Tongue (tissue), 2 donors: ENCODE results near the gene SYNPO. TPM values are rescaled to one million over a fixed set of nuclear protein-coding genes. Genes with fewer than 3 reads are reported as not detected.
A peak's percentile ranks its signal among the peaks of the same experiment; 100 is the strongest.

ENCODE experiments used
- DNase-seq: peaks from one replicate; pipeline ENCODE4 v3.0.0-alpha.2; 2015
- total RNA-seq: library from RNA; depleted of rRNA; stranded (reverse); fragments of >200 nt; gene quantifications from one replicate; pipeline ENCODE4 v1.2.3, GENCODE V29; 2014

Gene SYNPO
- total RNA-seq, 1 donor from 2014 or later: 36.6 TPM

DNA sequence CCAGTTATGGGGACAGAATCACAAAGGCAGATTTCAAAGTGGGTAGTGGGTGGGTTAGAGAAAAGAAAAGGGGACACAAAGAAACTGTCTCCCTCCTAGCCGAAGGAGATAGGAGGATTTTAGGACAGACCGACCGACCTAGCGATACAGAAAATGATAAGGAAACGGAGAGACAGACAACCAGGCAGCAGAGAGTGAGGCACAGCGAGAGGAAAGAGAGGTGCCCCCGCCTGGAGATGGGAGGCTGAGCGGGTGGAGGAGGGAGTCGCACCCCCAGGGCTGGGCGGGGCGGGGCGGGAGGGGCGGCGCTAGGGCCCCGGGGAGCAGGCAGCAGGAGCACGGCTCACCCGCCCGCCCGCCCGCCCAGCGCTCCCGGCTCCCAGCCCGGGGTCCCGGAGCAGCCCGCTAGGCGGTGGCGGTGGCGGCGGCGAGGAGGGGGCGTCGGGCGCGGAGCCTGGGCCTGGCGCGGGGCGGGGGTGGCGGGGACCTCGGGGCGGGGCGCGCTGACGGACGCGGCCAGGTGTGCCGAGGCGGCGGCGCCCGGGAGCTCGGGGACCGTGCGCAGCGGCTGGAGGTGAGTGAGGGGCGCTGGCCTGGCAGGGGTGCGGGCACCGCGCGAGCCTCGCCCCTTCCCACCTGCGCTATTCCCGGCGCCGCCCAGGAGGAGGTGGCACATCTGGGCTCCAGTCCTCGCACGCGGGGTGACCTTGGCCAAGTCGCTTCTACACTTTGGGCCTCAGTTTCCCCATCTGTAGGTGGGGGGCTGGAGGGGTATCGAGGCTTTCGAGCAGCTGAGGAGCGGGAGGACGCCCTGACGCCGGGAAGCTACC lies 15.9 kb upstream of the SYNPO start:
- peak; percentile 76 for DNase-seq

DNA sequence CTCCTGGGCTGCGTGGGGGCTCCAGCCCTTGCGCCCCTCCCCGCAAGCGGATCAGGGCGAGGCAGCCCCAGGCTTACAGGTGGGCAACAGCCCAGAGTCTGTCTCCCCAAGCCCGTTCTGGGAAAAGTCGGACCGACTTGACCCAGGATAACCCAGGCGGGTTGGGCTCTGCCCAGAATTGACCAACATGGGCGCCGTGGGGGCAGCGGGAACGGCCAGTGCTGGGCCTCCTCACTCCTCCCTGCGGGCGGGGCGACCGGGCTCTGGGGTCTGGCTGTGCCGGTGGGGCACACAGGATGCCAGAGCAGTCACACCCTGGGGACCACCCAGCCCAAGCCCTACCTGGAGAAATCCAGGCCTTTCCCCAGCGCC lies 15.3 kb upstream of the SYNPO start:
- no peak for DNase-seq

DNA sequence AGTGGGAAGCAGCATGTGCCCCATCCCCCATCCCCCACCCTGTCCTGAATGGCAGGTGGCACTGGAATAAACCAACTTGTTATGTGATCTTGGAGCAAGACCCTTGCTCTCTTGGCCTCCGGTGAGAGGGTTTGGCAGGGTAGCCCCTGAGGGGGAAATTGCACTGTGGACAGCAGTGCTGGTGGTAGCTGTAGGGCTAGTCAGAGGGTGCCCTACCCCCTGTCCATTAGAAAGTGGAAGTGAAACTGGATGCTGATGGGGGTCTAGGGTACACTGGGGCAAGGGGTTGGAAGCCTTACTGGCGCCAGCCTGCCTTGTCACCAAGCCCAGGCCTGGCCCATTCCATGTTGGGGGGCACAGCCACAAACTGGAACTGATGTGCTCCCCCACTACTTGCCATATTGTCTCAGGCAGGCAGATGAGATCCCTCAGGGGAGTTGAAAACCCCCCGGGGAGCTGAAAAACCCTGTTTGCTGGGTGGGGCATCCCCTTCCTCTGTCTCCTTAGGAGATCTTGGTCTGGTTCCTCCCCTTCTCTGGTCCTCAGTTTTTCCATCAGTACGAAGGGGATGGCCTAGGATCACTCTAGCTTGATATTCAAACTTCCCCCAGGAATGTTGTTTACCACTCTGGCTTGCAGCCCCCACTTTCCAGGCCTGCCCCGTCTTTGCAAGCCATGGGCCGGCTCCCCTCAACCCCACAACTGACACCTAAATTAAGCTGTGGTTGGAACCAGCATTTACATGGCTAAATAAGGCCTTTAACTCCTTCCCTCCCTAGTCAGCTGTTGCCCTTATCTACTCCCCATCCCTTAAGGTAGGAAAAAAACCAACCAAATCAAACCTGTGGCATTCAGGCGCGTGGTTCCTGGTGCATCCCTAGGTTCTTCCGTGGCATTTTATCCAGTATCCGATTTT lies 14.4 kb upstream of the SYNPO start:
- no peak for DNase-seq

DNA sequence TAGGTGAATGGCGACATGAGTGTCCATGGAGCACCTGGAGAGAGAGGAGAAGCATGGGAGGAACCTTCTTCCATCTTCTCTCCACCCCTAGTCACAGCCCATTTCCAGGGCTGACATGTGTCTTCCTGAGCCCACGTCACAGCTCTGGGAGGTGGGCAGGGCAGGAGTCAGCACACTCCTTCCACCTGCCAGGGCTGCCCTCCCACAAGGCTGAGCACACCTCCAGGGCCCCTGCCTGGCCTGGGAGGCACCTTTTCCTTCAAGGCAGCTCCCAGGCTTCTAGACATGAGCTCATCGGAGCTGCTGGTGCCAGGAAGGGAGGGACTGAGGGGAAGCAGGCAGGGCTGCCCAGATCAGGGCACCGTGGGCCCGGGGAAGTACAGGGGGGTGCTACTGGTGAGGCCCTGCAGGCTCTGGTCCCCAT lies 13.6 kb upstream of the SYNPO start:
- peak; percentile 58 for DNase-seq

DNA sequence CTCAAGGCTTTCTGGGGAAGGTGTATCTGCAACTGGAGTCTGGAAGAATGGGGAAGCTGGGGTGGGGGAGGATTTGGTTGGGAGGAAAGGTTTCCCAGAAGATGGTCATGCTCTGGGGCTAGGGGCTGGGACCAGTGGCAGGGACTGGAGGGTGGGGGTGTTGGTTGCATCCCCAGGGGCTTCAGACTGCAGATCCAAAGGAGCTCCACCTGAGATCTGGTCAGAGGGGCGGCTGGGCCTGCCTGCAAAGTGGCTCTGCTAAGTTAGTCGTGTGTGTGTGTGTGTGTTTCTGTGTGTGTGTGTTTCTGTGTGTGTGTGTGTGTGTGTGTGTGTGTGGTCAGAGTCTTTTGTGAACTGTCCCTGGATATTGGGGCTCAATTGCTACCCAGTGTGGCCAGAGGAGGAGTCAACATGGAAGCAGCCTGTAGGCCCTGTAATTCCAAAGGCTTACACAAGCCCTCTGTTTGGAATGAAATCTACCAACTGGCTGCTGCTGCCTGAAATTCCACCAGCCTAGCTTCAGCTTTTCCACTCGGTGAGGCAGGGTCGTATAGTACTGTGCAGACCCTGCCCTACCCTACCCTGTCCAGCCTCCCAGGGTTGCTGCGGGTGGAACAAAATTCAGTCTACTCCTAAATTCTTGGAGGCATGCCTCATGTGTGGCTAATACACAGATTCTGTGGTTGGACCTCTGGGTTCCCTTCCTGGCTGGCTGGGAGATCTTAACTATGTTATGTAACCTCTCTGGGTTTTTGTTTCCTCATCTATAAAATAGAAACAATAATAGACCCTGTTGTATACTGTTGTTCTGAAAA lies 12.5 kb upstream of the SYNPO start:
- no peak for DNase-seq

DNA sequence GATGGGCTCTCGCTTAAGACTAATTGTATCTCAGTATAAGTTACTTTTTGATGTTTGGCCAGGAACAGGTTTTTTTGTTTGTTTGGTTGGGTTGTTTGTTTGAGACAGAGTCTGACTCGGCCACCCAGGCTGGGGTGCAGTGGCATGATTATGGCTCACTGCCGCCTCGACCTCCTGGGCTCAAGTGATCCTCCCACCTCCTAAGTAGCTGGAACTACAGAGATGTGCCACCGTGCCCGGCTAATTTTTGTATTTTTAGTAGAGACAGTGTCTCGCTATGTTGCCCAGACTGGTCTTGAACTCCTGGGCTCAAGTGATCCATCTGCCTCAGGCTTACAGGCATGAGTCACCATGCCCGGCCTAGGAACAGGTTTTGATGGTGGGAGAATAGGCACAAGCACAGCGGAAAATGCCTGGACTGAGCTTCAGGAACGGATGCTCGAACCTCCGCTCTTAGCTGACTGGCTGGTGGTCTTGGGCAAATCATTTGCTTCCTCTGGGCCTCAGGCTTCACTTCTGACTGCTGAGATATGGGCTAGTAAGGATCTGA lies 11.4 kb upstream of the SYNPO start:
- DNase-seq: no peak

DNA sequence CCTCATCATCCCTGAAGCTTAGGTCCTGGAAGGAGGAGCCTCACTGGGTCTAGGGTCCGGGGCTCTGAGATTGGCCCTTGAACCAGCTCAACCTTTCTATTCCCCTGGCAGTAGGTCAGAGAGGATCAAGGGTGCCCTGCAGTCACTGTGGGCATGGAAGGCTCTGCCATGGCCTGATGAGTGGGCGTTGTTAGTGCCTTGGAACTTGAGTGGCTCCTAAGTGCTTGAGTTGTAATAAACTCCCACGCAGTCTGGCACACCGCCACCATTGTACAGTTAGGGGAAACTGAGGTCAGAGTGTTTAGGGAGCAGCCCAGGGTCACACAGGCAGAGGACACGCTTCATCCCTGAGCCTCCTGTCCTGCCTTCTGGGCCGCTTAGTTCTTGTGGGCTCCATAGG lies 10.4 kb upstream of the SYNPO start:
- no peak for DNase-seq

DNA sequence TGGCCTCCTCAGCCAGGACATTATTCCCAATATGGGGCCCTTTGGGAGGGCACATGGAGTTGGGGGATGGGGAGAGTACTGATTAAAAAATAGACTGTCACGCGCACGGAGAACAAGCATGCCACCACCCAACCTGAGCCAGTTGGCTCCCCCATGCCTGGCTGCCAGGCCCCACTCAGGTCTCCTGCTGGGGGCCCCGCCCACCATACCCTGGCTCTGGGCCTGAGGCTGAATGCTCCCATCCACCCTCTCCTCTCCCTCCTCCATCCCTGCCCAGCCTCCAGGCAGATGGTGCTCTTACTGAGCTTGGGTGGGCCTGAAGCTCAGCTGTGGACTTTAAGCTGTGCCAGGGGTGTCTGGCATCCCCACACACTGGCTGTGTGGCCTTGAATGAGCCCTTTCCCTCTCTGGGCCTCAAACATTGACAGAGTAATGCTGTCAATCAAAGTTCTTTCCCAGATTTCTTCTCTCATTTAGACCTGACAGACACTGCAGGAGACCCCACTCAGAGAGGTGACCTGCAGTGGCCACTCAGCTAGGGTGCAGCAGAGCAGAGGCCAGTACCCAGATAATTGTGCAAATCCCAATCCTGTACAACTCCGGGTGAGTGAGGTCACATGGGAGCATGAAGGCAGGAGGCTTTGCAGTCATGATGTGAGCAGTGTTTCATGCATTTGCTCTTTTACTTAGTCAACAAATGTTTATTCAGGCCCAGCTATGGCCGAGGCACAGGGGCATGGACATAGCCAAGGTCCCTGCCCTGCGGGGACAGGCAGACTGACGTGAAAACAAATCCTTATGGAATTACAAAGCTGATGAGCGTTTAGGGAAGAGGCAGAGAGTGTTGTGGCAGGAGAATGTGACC lies 9.8 kb upstream of the SYNPO start:
- peak; percentile 71 for DNase-seq

DNA sequence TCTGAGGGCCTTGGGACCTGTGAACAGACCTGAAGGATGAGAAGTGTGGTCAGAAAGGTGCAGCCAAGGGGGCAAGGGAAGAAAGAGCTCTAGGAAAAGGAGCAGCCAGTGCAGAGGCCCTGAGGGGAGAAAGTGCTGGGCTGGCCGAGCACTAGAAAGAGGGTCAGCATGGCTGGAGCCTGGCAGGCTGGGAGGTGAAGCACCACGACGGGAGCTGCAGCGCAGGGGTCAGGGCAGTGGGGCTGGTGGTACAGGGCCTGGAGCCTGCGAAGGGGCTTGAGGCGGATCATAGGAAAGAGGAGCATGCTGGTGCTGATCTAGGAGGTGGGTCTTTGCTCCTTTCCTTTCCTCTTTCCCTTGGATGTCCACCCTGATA lies 9.1 kb upstream of the SYNPO start:
- no peak for DNase-seq

DNA sequence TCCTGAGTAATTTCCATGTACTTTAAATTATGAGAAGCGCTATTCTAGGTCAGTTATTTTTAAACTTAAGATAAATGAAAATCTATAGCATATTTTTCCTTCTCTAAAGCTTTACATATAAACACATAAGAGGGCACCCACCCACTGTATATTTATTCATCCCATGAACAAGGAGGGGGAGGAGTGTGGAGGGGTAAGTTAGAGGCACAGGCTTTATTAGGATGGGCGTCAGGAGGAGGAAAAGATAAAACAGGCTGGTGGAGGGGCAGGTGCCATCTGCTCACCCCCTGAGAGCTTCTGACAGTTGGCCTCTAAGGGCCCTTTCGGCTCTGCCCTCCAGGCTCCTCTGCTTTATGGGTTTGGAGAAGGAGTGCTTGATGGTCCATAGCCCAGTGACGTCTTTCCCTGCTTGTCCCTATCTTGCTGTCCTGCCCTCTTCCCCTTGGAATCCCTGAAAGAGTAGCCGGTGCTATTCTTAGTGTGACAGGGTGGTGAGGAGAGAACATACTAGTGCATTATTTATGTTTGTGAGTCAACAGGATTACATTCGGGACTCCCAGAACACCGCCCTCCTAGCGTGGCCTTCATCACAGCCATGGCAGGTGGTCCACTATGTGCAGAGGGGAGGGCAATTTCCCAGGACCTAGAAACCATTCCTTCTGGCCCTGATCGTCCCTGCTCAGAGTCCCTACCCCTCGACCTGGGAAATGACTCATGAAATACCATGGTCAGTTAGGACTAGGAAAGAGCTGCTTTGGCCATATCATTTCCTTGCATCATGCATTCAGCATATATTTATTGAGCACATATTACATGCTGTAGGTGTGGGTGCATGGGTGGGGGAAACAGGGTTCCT lies 7.9 kb upstream of the SYNPO start:
- DNase-seq: peak; percentile 61

DNA sequence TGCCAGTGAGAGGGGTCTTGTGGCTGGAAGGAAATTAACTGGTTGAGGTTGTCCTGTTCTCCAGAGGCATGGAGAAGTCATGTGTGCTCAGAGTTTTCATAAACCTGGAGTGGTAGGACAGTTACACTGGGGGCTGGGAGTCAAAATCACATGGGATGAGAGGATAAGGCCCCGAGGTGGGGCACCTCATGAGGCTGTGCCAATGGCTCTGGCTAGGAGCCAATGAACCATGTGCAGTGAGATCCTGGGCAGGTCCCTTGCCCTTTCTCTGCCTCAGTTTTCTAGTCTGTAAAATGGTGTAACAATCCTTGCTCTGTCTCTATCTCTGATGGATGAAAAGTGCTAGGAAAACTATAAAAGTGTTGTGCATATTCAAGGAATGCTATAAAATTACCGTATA lies 7.0 kb upstream of the SYNPO start:
- DNase-seq: no peak

DNA sequence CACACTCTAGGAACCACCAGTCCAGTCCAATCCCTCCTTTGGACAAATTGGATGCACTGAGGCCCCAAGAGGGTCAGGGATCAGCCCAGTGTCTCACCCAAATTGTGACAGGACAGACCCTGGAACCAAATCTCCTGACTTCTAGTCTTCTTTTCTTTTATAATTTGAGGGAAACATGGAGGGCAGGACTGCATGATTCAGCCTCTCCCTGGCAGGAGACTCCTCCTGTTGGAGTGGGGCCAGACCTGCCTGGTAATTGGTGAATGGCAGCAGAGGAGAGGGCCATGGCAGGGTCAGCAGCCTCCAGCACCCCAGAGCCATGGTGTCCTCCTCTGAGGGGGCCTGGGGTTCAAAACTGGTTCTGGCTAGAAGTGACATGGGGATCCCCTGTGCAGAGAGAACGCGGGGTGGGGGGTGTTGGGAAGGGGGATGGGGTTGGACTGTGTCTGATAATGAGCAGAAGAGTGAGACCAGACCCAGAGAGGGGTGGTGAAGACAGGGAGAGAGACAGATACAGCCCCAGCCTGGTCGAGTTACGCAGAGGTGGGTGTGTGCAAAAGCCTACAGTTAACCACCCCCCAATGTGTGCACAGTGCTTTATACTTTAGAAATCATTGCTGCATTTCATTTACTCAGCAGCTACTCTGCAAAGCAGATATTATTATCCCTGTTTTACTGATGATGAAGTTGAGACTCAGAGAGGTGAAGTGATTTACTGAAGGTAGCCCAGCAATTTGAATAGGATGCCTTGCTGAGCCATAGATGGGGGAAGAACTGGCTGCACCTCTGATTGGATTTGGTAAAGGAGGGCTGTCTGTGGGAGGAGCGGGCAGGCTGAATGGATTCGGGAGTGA lies 3.8 kb upstream of the SYNPO start:
- DNase-seq: no peak

DNA sequence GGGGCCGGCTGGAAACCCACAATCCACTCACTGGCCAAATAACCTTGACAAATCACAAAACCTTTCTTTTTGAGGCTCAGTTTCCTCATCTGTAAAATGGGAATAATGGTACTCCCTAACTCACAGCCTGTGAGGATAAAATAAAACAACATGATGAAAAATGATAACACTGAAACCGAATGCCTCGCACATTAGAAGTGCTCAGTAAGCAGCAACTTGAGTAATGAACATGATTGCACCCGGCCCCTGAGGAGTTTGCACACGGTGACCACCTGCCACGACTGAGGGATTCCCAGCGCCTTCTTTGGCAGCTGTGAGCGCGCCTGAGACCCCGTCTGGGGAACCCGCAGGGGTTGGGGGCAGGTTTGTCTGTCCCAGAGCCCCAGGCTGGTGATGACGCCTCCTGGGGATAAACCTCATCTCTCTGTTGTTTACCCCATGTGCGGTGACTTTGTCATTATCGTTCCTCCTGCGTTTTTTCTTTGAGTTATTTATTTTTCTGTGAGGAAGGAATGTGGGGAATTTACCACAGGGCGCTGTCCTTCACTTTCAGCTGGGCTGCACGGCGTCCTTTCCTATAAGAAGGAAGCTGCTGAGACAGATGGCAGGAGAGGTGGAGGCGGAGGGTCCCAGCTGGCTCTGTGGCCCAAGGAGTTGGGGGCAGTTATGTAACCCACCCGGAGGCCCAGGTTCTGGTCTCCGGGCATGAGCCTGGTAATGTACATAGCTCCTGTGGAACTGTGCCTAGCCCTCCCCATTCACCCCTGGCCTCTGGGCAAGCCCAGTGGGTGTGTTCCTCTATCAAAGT lies 3.0 kb upstream of the SYNPO start:
- DNase-seq: peak; percentile 82

DNA sequence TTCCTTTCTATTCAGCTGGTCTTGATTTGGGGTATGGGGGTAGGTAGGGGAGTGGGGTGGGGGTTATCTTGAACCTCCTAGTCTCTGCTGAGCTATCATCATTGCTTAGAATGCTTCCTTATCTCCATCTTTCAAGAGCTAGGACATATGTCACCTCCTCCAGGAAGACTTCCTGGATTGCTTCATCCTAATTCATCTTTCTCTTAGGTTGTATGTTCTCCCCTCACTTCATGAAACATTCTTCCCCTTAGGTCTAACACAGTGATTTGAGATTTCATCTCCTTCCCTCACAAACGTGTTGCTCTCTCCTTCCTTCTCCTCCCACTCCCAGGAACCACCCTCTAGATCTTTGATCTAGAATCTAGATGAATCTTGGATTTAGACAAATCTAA lies 2.4 kb upstream of the SYNPO start:
- DNase-seq: no peak

DNA sequence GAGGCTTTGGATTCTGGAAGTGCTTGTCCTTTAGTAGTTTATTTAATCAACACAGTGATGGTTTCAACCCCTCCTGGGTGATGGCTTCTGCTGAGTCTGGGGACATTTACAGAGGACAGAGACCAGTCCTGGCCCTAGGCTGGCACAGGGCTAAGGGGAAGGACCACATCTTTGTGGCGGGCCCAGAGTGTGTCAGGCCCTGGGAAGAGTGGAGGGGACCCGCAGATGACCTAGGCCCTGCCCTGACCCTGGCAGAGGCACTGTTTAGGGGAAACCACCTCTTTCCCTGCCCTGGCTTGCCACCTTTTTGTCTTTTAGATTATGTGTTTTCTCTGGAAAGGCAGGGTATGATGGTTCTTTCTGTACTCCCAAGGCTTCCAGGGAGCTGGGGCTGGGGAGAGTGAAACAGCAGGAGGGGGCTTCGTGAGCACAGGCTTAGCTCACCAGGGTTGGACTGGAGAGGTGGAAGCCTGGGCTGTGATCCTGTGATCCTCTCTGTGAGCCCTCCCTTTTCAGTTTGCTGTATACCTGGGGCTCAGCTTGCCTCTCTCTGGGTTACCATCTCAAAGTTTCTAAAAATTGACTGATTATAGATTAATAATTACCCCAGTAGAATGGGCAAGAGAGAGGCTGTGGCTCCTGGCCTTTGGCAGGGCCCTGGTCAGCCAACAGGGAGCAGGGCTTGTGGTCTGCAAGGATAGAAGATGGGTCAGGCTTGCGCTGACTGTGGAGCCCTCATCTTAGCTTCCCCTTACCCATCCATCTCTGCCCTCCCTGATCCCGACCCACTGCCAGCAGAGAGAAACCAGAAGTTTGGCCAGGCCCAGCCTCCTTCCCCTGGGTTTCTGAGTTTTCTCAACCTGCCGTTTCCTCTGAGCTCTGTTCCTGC lies 1.7 kb upstream of the SYNPO start:
- DNase-seq: no peak

DNA sequence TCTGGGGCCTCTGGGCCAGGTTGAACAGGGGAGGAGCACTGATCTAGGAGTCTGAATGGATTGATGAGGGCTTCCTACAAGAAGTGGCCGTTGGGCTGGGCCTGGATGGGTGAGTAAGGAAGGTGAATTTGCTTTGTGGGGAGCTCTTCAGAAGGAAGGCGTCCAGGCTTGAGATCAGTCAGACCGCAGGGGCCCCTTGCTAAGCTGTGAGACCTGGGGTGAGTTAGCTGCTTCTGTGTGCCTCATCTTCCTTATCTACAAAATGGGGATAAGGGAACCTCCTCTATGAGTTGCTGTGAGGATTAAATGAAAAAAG lies 1.1 kb upstream of the SYNPO start:
- DNase-seq: no peak

DNA sequence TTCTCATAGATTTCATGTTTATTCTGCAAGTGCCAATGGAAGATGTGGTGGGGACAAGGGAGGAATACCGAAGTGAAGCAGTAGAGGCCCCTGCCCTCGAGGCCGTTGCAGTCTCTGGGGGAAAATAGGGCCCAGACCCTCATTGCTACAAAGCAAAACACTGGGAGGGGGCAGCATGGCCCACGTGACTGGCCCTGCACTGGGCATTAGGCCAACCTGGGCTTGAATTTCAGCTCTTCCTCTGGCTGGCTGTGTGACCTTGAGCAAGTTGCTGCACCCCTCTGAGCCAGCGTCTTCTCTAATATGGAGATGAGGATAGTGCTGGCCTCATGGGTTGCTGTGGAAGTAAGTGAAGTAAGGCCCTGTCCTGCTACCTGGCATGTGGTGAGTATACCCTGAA lies 709 bp upstream of the SYNPO start:
- no peak for DNase-seq
